ENCODE measurements around the gene FLT3LG.

The FLT3LG gene

GRCh38 chr19:49428547-49429451 lies 45.2 kb upstream of the FLT3LG start:
- DNase-seq (ENCODE audit: low read depth, low spot score) = no peak
- H3K4me3 ChIP-seq (ENCODE audit: low read depth, low read length) = no peak overlapping the region
- no peak for TF ChIP-seq CTCF (IDR thresholded peaks at IDR 0.05; ENCODE audit: low read depth, low read length)
- in situ Hi-C loops (cut with HindIII; ENCODE audit: low sequenced_read_pairs) = no loop called here

DNA sequence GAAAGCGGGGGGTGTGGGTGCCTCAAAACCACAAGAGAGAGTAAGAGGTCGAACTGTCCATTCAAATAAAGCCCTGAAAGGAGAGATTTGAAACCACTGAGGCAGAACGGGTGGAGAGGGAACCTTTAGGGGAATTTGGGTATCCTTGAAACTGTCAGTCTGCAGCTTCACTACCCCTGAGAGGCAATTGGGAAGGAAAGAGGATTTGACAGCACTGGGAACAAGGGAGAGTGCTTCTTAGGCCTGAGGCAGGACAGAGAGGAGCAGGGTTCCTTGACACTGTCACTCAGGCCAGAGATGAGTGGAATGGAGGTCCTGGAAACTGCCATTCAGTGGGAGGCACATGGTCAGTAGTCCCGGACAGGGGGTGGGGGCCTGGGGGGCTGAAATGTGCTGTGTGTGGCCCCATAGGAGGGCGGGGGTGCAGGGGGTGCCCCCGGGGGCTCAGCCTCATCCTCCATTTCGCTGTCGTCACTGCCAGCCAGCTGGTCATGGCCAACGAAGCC lies 43.8 kb upstream of the FLT3LG start:
- no peak for TF ChIP-seq CTCF (IDR thresholded peaks at IDR 0.05; ENCODE audit: low read depth, low read length)
- in situ Hi-C loops (cut with HindIII; ENCODE audit: low sequenced_read_pairs) = no loop called here
- H3K4me3 ChIP-seq (ENCODE audit: low read depth, low read length) = no peak overlapping the region
- no peak for DNase-seq (ENCODE audit: low read depth, low spot score)

GRCh38 chr19:49430678-49431329 lies 43.2 kb upstream of the FLT3LG start:
- no peak for DNase-seq (ENCODE audit: low read depth, low spot score)
- no peak overlapping the region for H3K4me3 ChIP-seq (ENCODE audit: low read depth, low read length)
- in situ Hi-C loops (cut with HindIII; ENCODE audit: low sequenced_read_pairs) = no loop called here
- peak; percentile 34 for TF ChIP-seq CTCF (IDR thresholded peaks at IDR 0.05; ENCODE audit: low read depth, low read length)

DNA sequence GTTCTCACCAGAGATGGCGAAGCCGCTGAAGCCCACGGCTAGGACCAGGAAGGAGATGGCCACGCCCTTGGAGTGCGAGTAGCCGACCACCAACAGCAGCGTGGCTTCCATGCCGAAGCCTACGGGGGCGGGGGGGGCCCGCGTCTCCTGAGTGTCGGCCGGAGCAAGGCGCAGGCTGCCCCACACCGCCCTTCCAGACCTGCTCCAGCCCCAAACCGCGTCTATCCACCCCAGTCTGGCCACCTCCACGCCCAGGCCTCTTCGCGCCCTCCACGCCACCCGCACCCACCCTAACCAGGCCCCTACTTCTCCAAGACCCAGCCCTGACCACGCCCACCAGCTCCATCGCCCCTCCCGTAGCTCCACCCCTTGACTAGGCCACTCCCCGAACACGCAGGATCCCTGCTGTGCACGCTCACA lies 42.7 kb upstream of the FLT3LG start:
- no peak for TF ChIP-seq CTCF (IDR thresholded peaks at IDR 0.05; ENCODE audit: low read depth, low read length)
- no peak overlapping the region for H3K4me3 ChIP-seq (ENCODE audit: low read depth, low read length)
- no peak for DNase-seq (ENCODE audit: low read depth, low spot score)
- in situ Hi-C loops (cut with HindIII; ENCODE audit: low sequenced_read_pairs) = no loop called here

GRCh38 chr19:49432141-49433073 lies 41.6 kb upstream of the FLT3LG start:
- TF ChIP-seq CTCF (IDR thresholded peaks at IDR 0.05; ENCODE audit: low read depth, low read length) = no peak
- in situ Hi-C loops (cut with HindIII; ENCODE audit: low sequenced_read_pairs) = no loop called here
- no peak for DNase-seq (ENCODE audit: low read depth, low spot score)
- no peak overlapping the region for H3K4me3 ChIP-seq (ENCODE audit: low read depth, low read length)
